ENCODE data around the gene PSMB11. TPM values are rescaled to one million over a fixed set of nuclear protein-coding genes. Genes with fewer than 3 reads are reported as not detected.
A peak's percentile ranks its signal among the peaks of the same experiment; 100 is the strongest.

PSMB11 gene
- total RNA-seq, 1 experiment from 2014 or later = not detected

GRCh38 chr14:23071244-23071920 is 29.4 kb downstream of the PSMB11 start:
- no peaks in the 10 kb centered on the region for H3K9me2 ChIP-seq (ENCODE audit: insufficient read depth)
- H2AFZ ChIP-seq (ENCODE audit: low read depth, low read length, poor library complexity, severe bottlenecking) = no peak overlapping the region
- no peaks in the 10 kb centered on the region for H4K20me1 ChIP-seq (ENCODE audit: insufficient read depth)
- no peaks in the 10 kb centered on the region for H3K9me3 ChIP-seq (ENCODE audit: control insufficient read depth in 1 of 2, insufficient read depth in 1 of 2, low read depth in 1 of 2, low read length in 2 of 2)
- intact Hi-C loops (cut with micrococcal nuclease) = no loop called here
- H3K79me2 ChIP-seq (ENCODE audit: insufficient read depth, low read length) = peaks cover 67% of the 10 kb centered on the region
- DNase-seq (ENCODE audit: low read depth, low spot score) = no peak
- RAD21 ChIA-PET (ENCODE audit: low non-redundant PET in 1 of 2, low total read pairs in 2 of 2, uncharacterized antibody in 2 of 2, unreplicated experiment in 2 of 2) = interaction anchor here in 1 of 2 experiments (0.9 to 1.4 kb wide), 3 partner anchors 23 to 85 kb away, joined by 3 to 4 read pairs (median 3); partner anchors contain the start of genes ACIN1 and C14orf119
- peak overlapping the region; percentile 94 to 97 for H3K4me3 ChIP-seq (replicated peaks in 1 of 2; ENCODE audit: low read depth in 1 of 2, low read length in 2 of 2)
- no TSS peak for BruUV-seq (replicated peaks)
- peak overlapping the region; percentile 95 for H3K9ac ChIP-seq (ENCODE audit: low read length)
- H3K27me3 ChIP-seq (ENCODE audit: insufficient read depth, low read length) = no peaks in the 10 kb centered on the region
- H3K4me1 ChIP-seq (ENCODE audit: control insufficient read depth in 1 of 2, insufficient read depth in 2 of 2, low read length in 2 of 2) = peaks cover 34 to 46% of the 10 kb centered on the region in 2 experiments
- peaks cover 37 to 52% of the 10 kb centered on the region in 2 experiments for H3K36me3 ChIP-seq (ENCODE audit: control insufficient read depth in 1 of 2, insufficient read depth in 2 of 2, low read length in 2 of 2)
- CTCF ChIA-PET = interaction anchor here (1.0 to 2.6 kb wide), 7 partner anchors 9 to 85 kb away, joined by 4 to 14 read pairs (median 12); partner anchors contain the start of genes ACIN1, C14orf119 and CDH24
- ATAC-seq = peak; percentile 91
- TF ChIP-seq YY1 (IDR thresholded peaks at IDR 0.05; ENCODE audit: extremely low read depth, insufficient replicate concordance, low read depth, low read length) (peak; percentile 95), SIN3A (IDR thresholded peaks at IDR 0.05; ENCODE audit: low read depth) (peak; percentile 36; the same call in 1 of the 2 replicates), ZBTB33 (IDR thresholded peaks at IDR 0.05; ENCODE audit: extremely low read depth, insufficient replicate concordance, low read length) (no peak), TCF7L2 (IDR thresholded peaks at IDR 0.05; ENCODE audit: borderline replicate concordance, extremely low read depth, insufficient read depth, insufficient read length) (no peak), JUND (IDR thresholded peaks at IDR 0.05) (no peak), POLR2AphosphoS5 (IDR thresholded peaks at IDR 0.05; ENCODE audit: low read depth, low read length) (peak; percentile 95), EZH2 (IDR thresholded peaks at IDR 0.05) (no peak), MAX (IDR thresholded peaks at IDR 0.05) (0 out of 2 replicates have a peak, but pooled peaks have one; percentile 31), ZFX (IDR thresholded peaks at IDR 0.05) (peak; percentile 29; the same call in 1 of the 2 replicates), SP1 (IDR thresholded peaks at IDR 0.05; ENCODE audit: low read depth) (no peak), POLR2A (IDR thresholded peaks at IDR 0.05; ENCODE audit: borderline replicate concordance, extremely low read depth, insufficient read depth, insufficient read length) (peak; percentile 88), FOSL1 (IDR thresholded peaks at IDR 0.05; ENCODE audit: low read depth) (no peak), CBX3 (IDR thresholded peaks at IDR 0.05; ENCODE audit: low read depth) (peak; percentile 28; the same call in 1 of the 2 replicates)
- TF ChIP-seq, protein P1, sequence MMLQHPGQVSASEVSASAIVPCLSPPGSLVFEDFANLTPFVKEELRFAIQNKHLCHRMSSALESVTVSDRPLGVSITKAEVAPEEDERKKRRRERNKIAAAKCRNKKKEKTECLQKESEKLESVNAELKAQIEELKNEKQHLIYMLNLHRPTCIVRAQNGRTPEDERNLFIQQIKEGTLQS (IDR thresholded peaks at IDR 0.05) = no peak
- peak overlapping the region; percentile 93 for H3K4me2 ChIP-seq (ENCODE audit: low read length)
- peak overlapping the region; percentile 65 for H3K27ac ChIP-seq (ENCODE audit: low read depth, low read length)
- POLR2A ChIA-PET = interaction anchor here (0.7 to 5.4 kb wide), 6 partner anchors 9 to 89 kb away, joined by 3 to 35 read pairs (median 4); partner anchors contain the start of genes ACIN1, AJUBA, C14orf119 and CDH24
